AG04449 (cell line): Measurements from ENCODE around the gene SDC4.

Experiments
- CTCF ChIA-PET: fragments of 350-600 bp; formaldehyde crosslinking; extraction: SDS; loops from one replicate; lab custom pipeline; 2021; ENCODE audit warnings: antibody characterized with exemption; lab: Yijun Ruan, JAX
- POLR2A ChIA-PET: fragments of 400-600, 350-600 bp; formaldehyde crosslinking; extraction: SDS; loops from one replicate; lab custom pipeline; 2020; ENCODE audit warnings: antibody characterized with exemption, inconsistent platforms; lab: Yijun Ruan, JAX
- DNase-seq: peaks from one replicate; pipeline ENCODE4 v3.0.0-alpha.2; 2010; ENCODE audit warnings: low read depth, low spot score
- H3K4me3 ChIP-seq: 2 replicates; pipeline ENCODE4 v1.5.1; 2011; ENCODE audit warnings: low read depth, mild to moderate bottlenecking, control low read depth, low read length
- TF ChIP-seq, protein P1 (sequence below): IDR thresholded peaks from one replicate; pipeline ENCODE4 v1.5.1; 2011; ENCODE audit warnings: mild to moderate bottlenecking, moderate library complexity, low read length, control low read depth, inconsistent platforms; ENCODE audit not compliant: insufficient read depth; ENCODE audit errors: missing control alignments

SDC4 gene, protein sequence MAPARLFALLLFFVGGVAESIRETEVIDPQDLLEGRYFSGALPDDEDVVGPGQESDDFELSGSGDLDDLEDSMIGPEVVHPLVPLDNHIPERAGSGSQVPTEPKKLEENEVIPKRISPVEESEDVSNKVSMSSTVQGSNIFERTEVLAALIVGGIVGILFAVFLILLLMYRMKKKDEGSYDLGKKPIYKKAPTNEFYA

DNA sequence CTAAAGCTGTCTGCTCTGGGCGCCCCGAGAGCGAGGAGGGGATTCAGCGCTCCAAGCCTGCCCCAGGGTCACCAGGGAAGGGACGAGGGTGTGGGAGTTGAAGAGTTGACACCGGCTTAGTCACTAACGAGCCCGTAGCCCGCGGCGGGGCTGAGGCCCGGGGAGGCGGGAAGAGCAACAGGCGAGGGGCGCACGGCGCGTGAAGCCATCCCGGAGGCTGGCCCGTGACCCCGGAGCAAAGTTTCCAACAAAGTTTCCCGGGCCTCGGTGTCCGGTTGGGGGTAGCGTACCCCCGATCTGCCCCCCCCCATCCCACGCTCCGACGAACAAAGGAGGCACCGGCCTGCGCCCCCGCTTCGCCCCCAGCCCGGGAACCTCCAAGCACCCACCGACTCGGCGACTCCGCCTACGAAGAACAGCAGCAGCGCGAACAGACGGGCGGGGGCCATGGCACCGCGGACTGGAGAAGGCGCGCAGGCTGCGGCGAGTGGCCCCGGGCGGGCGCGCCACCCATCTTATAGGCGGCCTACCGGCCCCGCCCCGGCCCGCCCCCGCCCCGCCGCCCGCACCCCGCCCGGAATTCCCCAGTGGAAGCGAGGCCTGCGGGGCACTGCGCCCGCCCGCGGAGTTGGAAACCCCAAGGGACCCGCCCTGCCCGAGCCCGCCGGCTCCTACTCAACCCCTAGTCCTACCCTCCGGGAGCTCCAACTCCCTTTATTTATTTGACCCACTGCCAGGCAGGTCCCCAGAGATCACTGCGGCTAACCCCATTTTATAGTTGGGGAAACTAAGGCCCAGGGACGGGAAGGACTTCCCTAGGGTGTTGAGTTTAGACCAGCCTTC lies at the start of gene SDC4:
TSS of gene SDC4 (minus strand) at position 489 of the 843 bp plus-strand sequence. CDS start at position 449, 40 bp downstream.
- ChIA-PET POLR2A (interaction anchor here (0.6 to 6.1 kb wide), 9 partner anchors 10 to 427 kb away, joined by 3 to 91 read pairs (median 3); partner anchors contain the start of gene SYS1), CTCF (interaction anchor here (0.6 to 5.9 kb wide), 10 partner anchors 7 to 588 kb away, joined by 3 to 60 read pairs (median 4); partner anchors contain the start of gene SYS1)
- peak within 1 kb of the TSS; percentile 84 for H3K4me3 ChIP-seq
- no peak for DNase-seq
- TF ChIP-seq, protein P1, sequence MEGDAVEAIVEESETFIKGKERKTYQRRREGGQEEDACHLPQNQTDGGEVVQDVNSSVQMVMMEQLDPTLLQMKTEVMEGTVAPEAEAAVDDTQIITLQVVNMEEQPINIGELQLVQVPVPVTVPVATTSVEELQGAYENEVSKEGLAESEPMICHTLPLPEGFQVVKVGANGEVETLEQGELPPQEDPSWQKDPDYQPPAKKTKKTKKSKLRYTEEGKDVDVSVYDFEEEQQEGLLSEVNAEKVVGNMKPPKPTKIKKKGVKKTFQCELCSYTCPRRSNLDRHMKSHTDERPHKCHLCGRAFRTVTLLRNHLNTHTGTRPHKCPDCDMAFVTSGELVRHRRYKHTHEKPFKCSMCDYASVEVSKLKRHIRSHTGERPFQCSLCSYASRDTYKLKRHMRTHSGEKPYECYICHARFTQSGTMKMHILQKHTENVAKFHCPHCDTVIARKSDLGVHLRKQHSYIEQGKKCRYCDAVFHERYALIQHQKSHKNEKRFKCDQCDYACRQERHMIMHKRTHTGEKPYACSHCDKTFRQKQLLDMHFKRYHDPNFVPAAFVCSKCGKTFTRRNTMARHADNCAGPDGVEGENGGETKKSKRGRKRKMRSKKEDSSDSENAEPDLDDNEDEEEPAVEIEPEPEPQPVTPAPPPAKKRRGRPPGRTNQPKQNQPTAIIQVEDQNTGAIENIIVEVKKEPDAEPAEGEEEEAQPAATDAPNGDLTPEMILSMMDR: no peak

DNA sequence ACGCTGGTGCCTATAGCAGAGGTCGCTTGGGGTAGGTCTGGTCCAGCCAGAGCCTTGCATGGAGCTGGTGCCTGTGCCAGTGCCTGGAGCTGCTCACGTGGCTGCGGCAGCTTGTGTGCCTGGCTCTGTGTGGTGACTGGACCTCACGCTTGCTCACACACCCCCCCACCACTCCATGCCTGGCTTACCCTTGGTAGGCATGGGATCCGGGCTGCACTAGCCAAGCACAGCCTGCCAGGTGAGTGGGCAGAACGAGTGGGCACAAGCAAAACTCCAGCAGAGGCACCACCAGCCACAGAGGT lies 46.8 kb upstream of the SDC4 start:
- TF ChIP-seq, protein P1: no peak
- POLR2A ChIA-PET: no interaction called here
- no peak overlapping the region for H3K4me3 ChIP-seq
- CTCF ChIA-PET: interaction anchor here (2.6 kb wide), 1 partner anchor 21 kb away, joined by 9 read pairs; no protein-coding TSS in a partner anchor
- DNase-seq: no peak

DNA sequence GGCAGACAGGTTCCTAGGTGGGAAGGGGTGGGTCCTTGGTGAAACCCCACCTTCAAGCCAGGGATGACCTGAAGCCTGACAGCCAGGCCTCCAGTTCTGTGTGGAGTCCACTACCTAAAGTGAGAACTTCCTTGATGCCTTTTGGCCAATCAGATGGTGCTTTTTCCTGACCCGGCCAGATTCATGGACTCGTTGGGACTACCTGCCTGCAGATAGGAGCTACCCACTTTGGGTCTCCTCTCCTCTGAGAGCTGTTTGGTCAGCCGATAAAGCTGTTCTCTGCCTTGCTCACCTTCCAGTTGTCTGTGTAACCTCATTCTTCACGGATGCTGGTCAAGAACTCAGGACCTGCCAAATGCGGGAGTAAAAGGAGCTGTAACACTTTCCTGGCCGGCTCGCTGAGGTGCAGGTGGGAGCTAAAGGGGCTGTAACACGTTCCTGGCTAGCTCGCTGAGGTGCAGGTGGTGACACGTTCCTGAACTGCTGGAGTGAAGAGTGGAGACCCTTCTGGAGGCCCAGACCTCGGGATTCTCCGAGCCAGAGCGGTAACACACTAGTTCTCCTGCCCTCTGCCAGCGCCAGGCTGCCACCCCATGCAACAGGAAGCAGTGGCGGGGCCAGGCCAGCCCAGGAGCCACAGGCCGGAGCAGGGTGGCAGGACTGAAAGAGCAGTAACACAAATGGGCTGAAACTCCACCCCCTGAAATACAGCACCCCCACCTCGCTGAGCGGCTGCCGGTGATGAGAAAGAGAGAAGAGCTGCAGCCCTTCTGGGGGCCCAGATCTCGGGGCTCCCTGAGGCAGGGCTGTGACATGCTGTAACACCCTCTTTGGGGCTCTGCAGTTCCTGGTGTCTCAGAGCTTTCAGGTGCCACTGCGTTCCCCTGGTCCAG lies 46.2 kb upstream of the SDC4 start:
- CTCF ChIA-PET: interaction anchor here (1.0 to 2.6 kb wide), 2 partner anchors 21 to 42 kb away, joined by 3 to 9 read pairs; no protein-coding TSS in a partner anchor
- no peak for DNase-seq
- POLR2A ChIA-PET: no interaction called here
- no peak overlapping the region for H3K4me3 ChIP-seq
- TF ChIP-seq, protein P1: no peak

DNA sequence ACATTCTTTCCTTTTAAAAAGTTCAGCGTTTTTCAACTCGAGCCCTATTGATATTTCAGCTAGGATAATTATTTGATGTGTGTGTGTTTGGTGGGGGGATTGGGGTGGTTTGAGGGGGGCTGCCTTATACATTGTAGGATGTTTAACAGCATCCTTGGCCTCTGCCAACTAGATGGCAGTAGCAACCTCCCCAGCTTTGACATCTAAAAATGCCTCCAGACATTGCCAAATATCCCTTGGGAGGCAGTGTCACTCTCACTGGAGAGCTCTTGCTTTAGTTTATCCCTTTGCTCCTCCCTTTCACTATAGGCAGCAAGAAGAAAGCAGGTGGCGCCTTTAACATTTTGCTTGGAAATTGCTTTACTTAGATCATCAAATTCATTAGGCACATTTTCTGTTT lies 44.5 kb upstream of the SDC4 start:
- CTCF ChIA-PET: interaction anchor here (0.6 to 3.2 kb wide), 7 partner anchors 10 to 330 kb away, joined by 3 to 22 read pairs (median 3); no protein-coding TSS in a partner anchor
- POLR2A ChIA-PET: no interaction called here
- TF ChIP-seq, protein P1: no peak
- no peak overlapping the region for H3K4me3 ChIP-seq
- no peak for DNase-seq

DNA sequence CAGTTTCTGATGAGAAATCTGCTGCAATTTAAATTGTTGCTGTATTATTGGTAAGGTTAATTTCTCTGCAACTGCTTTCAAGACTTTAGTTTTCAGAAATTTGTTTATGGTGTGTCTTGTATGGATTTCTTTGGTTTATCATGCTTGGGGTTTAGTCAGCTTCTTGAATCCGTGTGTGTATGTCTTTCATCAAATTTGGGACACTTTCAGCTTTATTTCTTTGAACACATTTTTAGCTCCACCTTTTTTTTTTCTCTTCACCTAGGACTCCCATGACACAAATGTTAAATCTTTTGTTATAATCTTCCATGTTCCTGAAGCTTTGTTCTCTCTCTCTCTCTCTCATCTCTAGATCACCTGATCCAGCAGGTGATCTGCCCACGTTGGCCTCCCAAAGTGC lies 43.3 kb upstream of the SDC4 start:
- TF ChIP-seq, protein P1: no peak
- ChIA-PET CTCF (interaction anchor here (3.2 kb wide), 1 partner anchor 18 kb away, joined by 22 read pairs; no protein-coding TSS in a partner anchor), POLR2A (no interaction called here)
- no peak for DNase-seq
- H3K4me3 ChIP-seq: no peak overlapping the region
